Heart left ventricle (tissue), 13 donors: ENCODE data around the gene TSC22D3.

Experiments
- POLR2A ChIP-seq, 2 donors: fragments of 450-650 bp; IDR thresholded peaks; one replicate each; pipeline ENCODE4 v1.6.1; 2017; ENCODE audit warnings: antibody characterized with exemption in 2 of 2, mild to moderate bottlenecking in 2 of 2, moderate library complexity in 2 of 2
- TF ChIP-seq, protein P1 (sequence below), 12 donors: fragments of 200-600 bp; sonication (generic) in 4 of 12; IDR thresholded peaks; one replicate each; pipeline versions ENCODE4 v1.5.0 to v1.8.0; 2018 to 2022; ENCODE audit warnings: antibody characterized with exemption in 12 of 12, mild to moderate bottlenecking in 5 of 12
- donor health status: ischemic (EF 13 %, LVEDD 7.1; RV severe dilation, severe dysfunction).
- donor health status: DM: no; HTN: yes; CAD: no.
- donor health status: DM: no; HTN: no; CAD: no.
- donor health status: ischemic (EF 25% LVEDD 6.9; RV normal size, moderate dysfunction).
- donor health status: ischemic (EF 25% LVEDD 5.7; RV mildly dilated, moderate dysfunction).
- donor health status: ischemic (EF 35%, LVEDD 5.7; RV mildly dilated, moderate dysfunction).
- donor health status: nonischemic (EF 11% LVEDD 7.7; RV severe dilation, severe dysfunction).
- donor health status: DM: yes; HTN: yes; CAD: no.
- donor health status: PGD.
- donor health status: ischemic (EF 29% LVEDD 5.4; RV normal size, mild dysfunction).
- donor health status: nonischemic (EF 23%, LVEDD 6.1; RV moderate dilation, normal function).

DNA sequence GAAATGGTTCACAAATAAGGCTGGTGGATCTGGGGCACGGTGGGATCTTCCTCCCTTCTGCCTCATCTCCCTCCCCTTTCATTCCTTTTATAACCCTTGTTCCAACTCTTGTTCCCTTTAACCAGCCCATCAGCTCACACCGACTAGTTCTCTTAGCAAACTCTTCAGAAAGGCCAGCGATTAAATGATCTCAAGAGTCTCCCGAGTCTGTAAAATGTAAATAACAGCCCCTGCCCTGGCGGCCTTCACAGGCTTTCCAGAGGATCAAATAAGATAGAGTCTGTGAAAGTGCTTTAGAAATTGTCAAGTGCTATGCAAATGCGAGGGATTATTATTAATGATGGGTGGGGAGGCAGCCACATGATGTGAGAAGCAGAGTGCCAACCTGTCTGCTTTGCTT is 27.1 kb downstream of the TSC22D3 start:
- no peak for TF ChIP-seq POLR2A (IDR thresholded peaks at IDR 0.05)
- TF ChIP-seq, protein P1, sequence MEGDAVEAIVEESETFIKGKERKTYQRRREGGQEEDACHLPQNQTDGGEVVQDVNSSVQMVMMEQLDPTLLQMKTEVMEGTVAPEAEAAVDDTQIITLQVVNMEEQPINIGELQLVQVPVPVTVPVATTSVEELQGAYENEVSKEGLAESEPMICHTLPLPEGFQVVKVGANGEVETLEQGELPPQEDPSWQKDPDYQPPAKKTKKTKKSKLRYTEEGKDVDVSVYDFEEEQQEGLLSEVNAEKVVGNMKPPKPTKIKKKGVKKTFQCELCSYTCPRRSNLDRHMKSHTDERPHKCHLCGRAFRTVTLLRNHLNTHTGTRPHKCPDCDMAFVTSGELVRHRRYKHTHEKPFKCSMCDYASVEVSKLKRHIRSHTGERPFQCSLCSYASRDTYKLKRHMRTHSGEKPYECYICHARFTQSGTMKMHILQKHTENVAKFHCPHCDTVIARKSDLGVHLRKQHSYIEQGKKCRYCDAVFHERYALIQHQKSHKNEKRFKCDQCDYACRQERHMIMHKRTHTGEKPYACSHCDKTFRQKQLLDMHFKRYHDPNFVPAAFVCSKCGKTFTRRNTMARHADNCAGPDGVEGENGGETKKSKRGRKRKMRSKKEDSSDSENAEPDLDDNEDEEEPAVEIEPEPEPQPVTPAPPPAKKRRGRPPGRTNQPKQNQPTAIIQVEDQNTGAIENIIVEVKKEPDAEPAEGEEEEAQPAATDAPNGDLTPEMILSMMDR (IDR thresholded peaks at IDR 0.05) = no peak
